ENCODE results near the gene MED26. TPM values are rescaled to one million over a fixed set of nuclear protein-coding genes. Genes with fewer than 3 reads are reported as not detected.
A peak's percentile ranks its signal among the peaks of the same experiment; 100 is the strongest.

MED26 gene
- total and polyA plus RNA-seq, 10 of the 15 experiments (the other 5 are each of a cell fraction or from before 2014, with no cell fraction given): 1.1 to 21.4 (median 9.7) TPM

DNA sequence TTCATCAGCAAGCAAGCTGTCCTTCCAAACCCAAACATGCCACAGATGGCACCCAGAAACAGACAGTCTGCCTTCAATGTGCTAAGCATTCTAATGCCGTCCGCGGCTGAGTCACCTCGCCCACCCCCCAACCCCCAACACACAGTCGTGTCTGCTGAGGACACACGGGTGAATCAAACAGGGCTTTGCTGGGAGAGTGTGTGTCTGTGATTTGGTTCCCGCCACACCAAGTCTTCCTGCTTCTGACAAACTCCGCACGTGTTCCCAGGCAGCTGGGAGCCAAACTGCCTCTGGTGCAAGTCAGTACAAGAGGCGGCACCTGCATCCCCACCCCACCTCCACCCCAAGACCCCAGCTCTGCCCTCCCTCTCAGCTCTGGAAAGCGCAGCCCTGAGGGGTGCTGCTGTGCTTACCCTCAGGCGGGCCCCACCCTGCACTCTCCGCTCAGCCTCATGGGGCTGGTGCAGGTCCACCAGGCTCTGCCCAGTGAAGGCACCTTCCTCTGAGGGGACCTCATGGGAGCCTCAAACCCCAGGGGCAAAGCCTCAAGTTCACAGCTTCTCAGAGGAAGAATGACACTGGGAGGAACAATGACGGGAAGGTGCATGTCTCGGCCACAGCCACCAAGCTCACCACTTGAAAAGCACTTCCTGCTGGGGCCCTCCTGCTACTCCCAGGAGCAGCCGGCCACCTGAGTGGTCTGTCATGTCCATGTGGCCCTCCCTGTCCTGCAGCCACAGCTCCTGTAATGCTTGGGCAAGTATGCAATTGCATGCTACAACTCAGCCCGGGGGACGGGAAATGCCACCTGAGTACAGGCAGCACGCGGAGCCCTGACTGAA lies 40.8 kb downstream of the MED26 start (continued):
- TF ChIP-seq, protein P1, sequence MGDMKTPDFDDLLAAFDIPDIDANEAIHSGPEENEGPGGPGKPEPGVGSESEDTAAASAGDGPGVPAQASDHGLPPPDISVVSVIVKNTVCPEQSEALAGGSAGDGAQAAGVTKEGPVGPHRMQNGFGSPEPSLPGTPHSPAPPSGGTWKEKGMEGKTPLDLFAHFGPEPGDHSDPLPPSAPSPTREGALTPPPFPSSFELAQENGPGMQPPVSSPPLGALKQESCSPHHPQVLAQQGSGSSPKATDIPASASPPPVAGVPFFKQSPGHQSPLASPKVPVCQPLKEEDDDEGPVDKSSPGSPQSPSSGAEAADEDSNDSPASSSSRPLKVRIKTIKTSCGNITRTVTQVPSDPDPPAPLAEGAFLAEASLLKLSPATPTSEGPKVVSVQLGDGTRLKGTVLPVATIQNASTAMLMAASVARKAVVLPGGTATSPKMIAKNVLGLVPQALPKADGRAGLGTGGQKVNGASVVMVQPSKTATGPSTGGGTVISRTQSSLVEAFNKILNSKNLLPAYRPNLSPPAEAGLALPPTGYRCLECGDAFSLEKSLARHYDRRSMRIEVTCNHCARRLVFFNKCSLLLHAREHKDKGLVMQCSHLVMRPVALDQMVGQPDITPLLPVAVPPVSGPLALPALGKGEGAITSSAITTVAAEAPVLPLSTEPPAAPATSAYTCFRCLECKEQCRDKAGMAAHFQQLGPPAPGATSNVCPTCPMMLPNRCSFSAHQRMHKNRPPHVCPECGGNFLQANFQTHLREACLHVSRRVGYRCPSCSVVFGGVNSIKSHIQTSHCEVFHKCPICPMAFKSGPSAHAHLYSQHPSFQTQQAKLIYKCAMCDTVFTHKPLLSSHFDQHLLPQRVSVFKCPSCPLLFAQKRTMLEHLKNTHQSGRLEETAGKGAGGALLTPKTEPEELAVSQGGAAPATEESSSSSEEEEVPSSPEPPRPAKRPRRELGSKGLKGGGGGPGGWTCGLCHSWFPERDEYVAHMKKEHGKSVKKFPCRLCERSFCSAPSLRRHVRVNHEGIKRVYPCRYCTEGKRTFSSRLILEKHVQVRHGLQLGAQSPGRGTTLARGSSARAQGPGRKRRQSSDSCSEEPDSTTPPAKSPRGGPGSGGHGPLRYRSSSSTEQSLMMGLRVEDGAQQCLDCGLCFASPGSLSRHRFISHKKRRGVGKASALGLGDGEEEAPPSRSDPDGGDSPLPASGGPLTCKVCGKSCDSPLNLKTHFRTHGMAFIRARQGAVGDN (IDR thresholded peaks at IDR 0.05): peak; percentile 81
- no peak; the same call in 1 of the 2 replicates for TF ChIP-seq LARP7 (IDR thresholded peaks at IDR 0.05)
- TF ChIP-seq CHD1 (IDR thresholded peaks at IDR 0.05; ENCODE audit: low read depth, low read length): 0 out of 2 replicates have a peak, but pooled peaks have one; percentile 39
- peak; percentile 72 for TF ChIP-seq NR2F1 (conservative IDR thresholded peaks at IDR 0.05)
- TF ChIP-seq EED (IDR thresholded peaks at IDR 0.05; ENCODE audit: low read depth): peak; percentile 72
- TF ChIP-seq NRF1 (conservative IDR thresholded peaks at IDR 0.05; ENCODE audit: low read depth, low read length): no peak
- peak; percentile 100 for TF ChIP-seq GATAD2B (conservative IDR thresholded peaks at IDR 0.05; ENCODE audit: low read depth)
- TF ChIP-seq ZNF384 (IDR thresholded peaks at IDR 0.05; ENCODE audit: borderline replicate concordance, low read depth, low read length): 0 out of 2 replicates have a peak, but pooled peaks have one; percentile 19
- TF ChIP-seq WRNIP1 (IDR thresholded peaks at IDR 0.05; ENCODE audit: borderline replicate concordance, low read depth, low read length): no peak; the same call in 1 of the 2 replicates
- no peak for TF ChIP-seq KLF5 (IDR thresholded peaks at IDR 0.05; ENCODE audit: partially characterized antibody)
- TF ChIP-seq, protein P2, sequence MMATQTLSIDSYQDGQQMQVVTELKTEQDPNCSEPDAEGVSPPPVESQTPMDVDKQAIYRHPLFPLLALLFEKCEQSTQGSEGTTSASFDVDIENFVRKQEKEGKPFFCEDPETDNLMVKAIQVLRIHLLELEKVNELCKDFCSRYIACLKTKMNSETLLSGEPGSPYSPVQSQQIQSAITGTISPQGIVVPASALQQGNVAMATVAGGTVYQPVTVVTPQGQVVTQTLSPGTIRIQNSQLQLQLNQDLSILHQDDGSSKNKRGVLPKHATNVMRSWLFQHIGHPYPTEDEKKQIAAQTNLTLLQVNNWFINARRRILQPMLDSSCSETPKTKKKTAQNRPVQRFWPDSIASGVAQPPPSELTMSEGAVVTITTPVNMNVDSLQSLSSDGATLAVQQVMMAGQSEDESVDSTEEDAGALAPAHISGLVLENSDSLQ (IDR thresholded peaks at IDR 0.05): peak; percentile 71; the same call in 1 of the 2 replicates
- TF ChIP-seq PAX5 (IDR thresholded peaks at IDR 0.05; ENCODE audit: borderline replicate concordance, low read depth, low read length): peak; percentile 28; the same call in 1 of the 2 replicates
- peak; percentile 96 for TF ChIP-seq MXI1 (IDR thresholded peaks at IDR 0.05; ENCODE audit: low read depth, low read length)
- TF ChIP-seq, protein P3, sequence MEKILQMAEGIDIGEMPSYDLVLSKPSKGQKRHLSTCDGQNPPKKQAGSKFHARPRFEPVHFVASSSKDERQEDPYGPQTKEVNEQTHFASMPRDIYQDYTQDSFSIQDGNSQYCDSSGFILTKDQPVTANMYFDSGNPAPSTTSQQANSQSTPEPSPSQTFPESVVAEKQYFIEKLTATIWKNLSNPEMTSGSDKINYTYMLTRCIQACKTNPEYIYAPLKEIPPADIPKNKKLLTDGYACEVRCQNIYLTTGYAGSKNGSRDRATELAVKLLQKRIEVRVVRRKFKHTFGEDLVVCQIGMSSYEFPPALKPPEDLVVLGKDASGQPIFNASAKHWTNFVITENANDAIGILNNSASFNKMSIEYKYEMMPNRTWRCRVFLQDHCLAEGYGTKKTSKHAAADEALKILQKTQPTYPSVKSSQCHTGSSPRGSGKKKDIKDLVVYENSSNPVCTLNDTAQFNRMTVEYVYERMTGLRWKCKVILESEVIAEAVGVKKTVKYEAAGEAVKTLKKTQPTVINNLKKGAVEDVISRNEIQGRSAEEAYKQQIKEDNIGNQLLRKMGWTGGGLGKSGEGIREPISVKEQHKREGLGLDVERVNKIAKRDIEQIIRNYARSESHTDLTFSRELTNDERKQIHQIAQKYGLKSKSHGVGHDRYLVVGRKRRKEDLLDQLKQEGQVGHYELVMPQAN (conservative IDR thresholded peaks at IDR 0.05): peak; percentile 52; the same call in 1 of the 2 replicates
- TF ChIP-seq ZBTB40 (IDR thresholded peaks at IDR 0.05; ENCODE audit: borderline replicate concordance): no peak; the same call in 1 of the 2 replicates
- TF ChIP-seq, protein P4, sequence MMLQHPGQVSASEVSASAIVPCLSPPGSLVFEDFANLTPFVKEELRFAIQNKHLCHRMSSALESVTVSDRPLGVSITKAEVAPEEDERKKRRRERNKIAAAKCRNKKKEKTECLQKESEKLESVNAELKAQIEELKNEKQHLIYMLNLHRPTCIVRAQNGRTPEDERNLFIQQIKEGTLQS (IDR thresholded peaks at IDR 0.05; ENCODE audit: borderline replicate concordance, extremely low read depth, low read depth, low read length): no peak
- TF ChIP-seq POLR2A (IDR thresholded peaks at IDR 0.05; ENCODE audit: low read depth, low read length): peak; percentile 66

All from GM12878 (cell line).